ENCODE results near the gene DIPK1A.

The DIPK1A gene

DNA sequence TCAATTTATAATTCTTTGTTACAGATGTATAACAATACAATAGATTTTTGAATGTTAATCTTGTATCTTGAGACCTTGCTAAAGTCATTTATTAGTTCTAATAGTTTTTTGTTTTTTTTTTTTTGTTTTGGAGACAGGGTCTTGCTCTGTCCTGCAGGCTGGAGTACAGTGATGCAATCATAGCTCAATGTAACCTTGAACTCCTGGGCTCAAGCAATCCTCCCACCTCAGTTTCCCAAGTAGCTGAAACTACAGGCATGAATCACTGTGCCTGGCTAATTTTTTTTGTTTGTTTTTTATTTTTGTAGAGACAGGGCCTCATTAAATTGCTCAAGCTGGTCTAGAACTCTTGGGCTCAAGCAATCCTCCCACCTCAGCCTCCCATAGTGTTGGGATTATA lies 26.2 kb upstream of the DIPK1A start:
- Histone ChIP-seq H3K79me2 (ENCODE audit: insufficient read depth, low read length) (no peaks in the 10 kb centered on the region), H3K27ac (ENCODE audit: low read depth, low read length, poor library complexity, severe bottlenecking) (no peak overlapping the region), H2AFZ (ENCODE audit: low read length) (no peak overlapping the region), H3K9me3 (ENCODE audit: low read length) (no peaks in the 10 kb centered on the region), H3K4me3 (ENCODE audit: low read depth, low read length, poor library complexity, severe bottlenecking) (no peak overlapping the region), H3K9ac (ENCODE audit: low read length) (no peak overlapping the region), H3K9me2 (ENCODE audit: low read depth, low read length) (no peaks in the 10 kb centered on the region), H3F3A (ENCODE audit: insufficient read depth, low read length) (0 out of 2 replicates have a peak, but pooled peaks cover 11% of the 10 kb centered on the region), H3K27me3 (ENCODE audit: insufficient read depth, low read length) (no peaks in the 10 kb centered on the region), H4K20me1 (ENCODE audit: insufficient read depth, low read length) (no peaks in the 10 kb centered on the region), H3K36me3 (ENCODE audit: insufficient read depth, low read length) (no peaks in the 10 kb centered on the region), H3K4me2 (ENCODE audit: low read length) (no peak overlapping the region), H3K4me1 (ENCODE audit: insufficient read depth, low read length, severe bottlenecking) (peaks cover 15% of the 10 kb centered on the region)
- TF ChIP-seq EZH2 (IDR thresholded peaks at IDR 0.05; ENCODE audit: borderline replicate concordance, low read length): no peak
- TF ChIP-seq, protein P1, sequence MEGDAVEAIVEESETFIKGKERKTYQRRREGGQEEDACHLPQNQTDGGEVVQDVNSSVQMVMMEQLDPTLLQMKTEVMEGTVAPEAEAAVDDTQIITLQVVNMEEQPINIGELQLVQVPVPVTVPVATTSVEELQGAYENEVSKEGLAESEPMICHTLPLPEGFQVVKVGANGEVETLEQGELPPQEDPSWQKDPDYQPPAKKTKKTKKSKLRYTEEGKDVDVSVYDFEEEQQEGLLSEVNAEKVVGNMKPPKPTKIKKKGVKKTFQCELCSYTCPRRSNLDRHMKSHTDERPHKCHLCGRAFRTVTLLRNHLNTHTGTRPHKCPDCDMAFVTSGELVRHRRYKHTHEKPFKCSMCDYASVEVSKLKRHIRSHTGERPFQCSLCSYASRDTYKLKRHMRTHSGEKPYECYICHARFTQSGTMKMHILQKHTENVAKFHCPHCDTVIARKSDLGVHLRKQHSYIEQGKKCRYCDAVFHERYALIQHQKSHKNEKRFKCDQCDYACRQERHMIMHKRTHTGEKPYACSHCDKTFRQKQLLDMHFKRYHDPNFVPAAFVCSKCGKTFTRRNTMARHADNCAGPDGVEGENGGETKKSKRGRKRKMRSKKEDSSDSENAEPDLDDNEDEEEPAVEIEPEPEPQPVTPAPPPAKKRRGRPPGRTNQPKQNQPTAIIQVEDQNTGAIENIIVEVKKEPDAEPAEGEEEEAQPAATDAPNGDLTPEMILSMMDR (IDR thresholded peaks at IDR 0.05; ENCODE audit: low read length): no peak

DNA sequence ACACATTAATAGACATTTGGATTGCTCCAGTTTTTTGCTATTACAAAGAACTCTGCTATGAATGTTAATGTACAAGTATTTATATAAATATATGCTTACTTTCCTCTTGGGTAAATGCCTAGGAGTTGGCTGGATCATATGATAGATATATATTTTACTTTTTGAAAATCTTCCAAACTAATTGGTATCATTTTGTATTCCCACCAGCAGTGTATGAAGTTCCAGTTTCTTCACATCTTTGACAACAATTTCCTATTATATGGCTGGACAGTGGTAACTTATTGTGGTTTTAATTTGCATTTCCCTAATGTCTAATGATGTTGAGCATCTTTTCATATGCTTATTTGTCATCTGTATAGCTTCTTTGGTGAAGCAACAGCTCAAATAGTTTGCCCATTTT lies 23.8 kb upstream of the DIPK1A start:
- Histone ChIP-seq H3K27ac (ENCODE audit: low read depth, low read length, poor library complexity, severe bottlenecking) (no peak overlapping the region), H3K4me2 (ENCODE audit: low read length) (no peak overlapping the region), H3K27me3 (ENCODE audit: insufficient read depth, low read length) (no peaks in the 10 kb centered on the region), H3K9me2 (ENCODE audit: low read depth, low read length) (no peaks in the 10 kb centered on the region), H3K9me3 (ENCODE audit: low read length) (no peaks in the 10 kb centered on the region), H3F3A (ENCODE audit: insufficient read depth, low read length) (0 out of 2 replicates have a peak, but pooled peaks cover 11% of the 10 kb centered on the region), H3K4me1 (ENCODE audit: insufficient read depth, low read length, severe bottlenecking) (peaks cover 16% of the 10 kb centered on the region), H3K9ac (ENCODE audit: low read length) (no peak overlapping the region), H3K79me2 (ENCODE audit: insufficient read depth, low read length) (no peaks in the 10 kb centered on the region), H2AFZ (ENCODE audit: low read length) (no peak overlapping the region), H3K4me3 (ENCODE audit: low read depth, low read length, poor library complexity, severe bottlenecking) (no peak overlapping the region), H3K36me3 (ENCODE audit: insufficient read depth, low read length) (no peaks in the 10 kb centered on the region), H4K20me1 (ENCODE audit: insufficient read depth, low read length) (no peaks in the 10 kb centered on the region)
- TF ChIP-seq EZH2 (IDR thresholded peaks at IDR 0.05; ENCODE audit: borderline replicate concordance, low read length): no peak
- TF ChIP-seq, protein P1 (IDR thresholded peaks at IDR 0.05; ENCODE audit: low read length): no peak

DNA sequence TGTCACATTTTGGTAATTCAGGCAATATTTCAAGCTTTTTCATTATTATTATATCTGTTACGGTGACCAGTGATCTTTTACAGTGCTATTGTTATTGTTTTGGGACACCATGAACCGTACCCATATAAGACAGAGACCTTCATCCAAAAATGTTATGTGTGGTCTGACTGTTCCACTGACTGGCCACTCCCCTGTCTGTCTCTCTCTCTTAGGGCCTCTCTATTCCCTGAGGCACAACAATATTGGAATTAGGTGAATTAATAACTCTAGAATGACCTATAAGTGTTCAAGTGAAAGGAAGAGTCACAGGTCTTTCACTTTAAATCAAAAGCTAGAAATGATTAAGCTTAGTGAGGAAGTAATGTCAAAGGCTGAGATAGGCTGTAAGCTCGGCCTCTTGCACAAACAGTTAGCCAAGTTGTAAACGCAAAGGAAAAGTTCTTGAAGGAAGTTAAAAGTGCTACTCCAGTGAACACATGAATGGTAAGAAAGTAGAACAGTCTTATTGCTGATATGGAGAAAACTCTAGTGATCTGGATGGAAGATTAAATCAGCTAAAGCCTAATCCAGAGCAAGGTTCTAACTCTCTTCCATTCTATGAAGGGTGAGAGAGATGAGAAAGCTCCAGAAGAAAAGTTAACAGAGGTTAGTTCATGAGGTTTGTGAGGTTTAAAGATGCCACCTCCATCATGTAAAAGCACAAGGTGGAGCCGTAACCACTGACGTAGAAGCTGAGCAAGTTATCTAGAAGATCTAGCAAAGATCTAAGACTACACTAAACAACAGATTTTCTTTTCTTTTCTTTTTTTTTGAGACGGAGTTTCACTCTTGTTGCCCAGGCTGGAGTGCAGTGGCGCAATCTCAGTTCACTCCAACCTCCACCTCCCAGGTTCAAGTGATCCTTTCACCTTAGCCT lies 19.7 kb upstream of the DIPK1A start:
- Histone ChIP-seq H3K9me3 (ENCODE audit: low read length) (no peaks in the 10 kb centered on the region), H3K9ac (ENCODE audit: low read length) (peak overlapping the region; percentile 20), H3K4me2 (ENCODE audit: low read length) (peak overlapping the region; percentile 8), H3K4me1 (ENCODE audit: insufficient read depth, low read length, severe bottlenecking) (peaks cover 51% of the 10 kb centered on the region), H3K36me3 (ENCODE audit: insufficient read depth, low read length) (no peaks in the 10 kb centered on the region), H2AFZ (ENCODE audit: low read length) (peak overlapping the region; percentile 65), H3K4me3 (ENCODE audit: low read depth, low read length, poor library complexity, severe bottlenecking) (no peak overlapping the region), H3F3A (ENCODE audit: insufficient read depth, low read length) (peaks cover 11% of the 10 kb centered on the region), H3K9me2 (ENCODE audit: low read depth, low read length) (no peaks in the 10 kb centered on the region), H3K27ac (ENCODE audit: low read depth, low read length, poor library complexity, severe bottlenecking) (peak overlapping the region; percentile 77), H4K20me1 (ENCODE audit: insufficient read depth, low read length) (no peaks in the 10 kb centered on the region), H3K27me3 (ENCODE audit: insufficient read depth, low read length) (no peaks in the 10 kb centered on the region), H3K79me2 (ENCODE audit: insufficient read depth, low read length) (no peaks in the 10 kb centered on the region)
- no peak for TF ChIP-seq EZH2 (IDR thresholded peaks at IDR 0.05; ENCODE audit: borderline replicate concordance, low read length)
- TF ChIP-seq, protein P1 (IDR thresholded peaks at IDR 0.05; ENCODE audit: low read length): no peak
